ENCODE results near the gene OXSM.

The OXSM gene

GRCh38 chr3:25782938-25783660, 6.8 kb upstream of the OXSM start, which contains the start of gene NGLY1:
Gene NGLY1, minus strand, starts transcription at chr3:25783443. Its CDS starts 53 bp downstream, at chr3:25783390.
- TF ChIP-seq CTCF (conservative IDR thresholded peaks at IDR 0.05; ENCODE audit: low read depth, low read length) = no peak
- peak within 1 kb of the TSS; percentile 84 for H3K4me3 ChIP-seq (ENCODE audit: low read length)
- DNase-seq (ENCODE audit: low read depth) = no peak

- no peak for DNase-seq (ENCODE audit: low read depth)
- H3K4me3 ChIP-seq (ENCODE audit: low read length) = peak overlapping the region; percentile 71
- TF ChIP-seq CTCF (conservative IDR thresholded peaks at IDR 0.05; ENCODE audit: low read depth, low read length) = no peak
These were observed 6.0 kb upstream of the OXSM start for GRCh38 chr3:25783661-25784512.

GRCh38 chr3:25784971-25785370, 4.9 kb upstream of the OXSM start:
- no peak for TF ChIP-seq CTCF (conservative IDR thresholded peaks at IDR 0.05; ENCODE audit: low read depth, low read length)
- no peak overlapping the region for H3K4me3 ChIP-seq (ENCODE audit: low read length)
- no peak for DNase-seq (ENCODE audit: low read depth)

GRCh38 chr3:25785826-25786225, 4.1 kb upstream of the OXSM start:
- no peak for DNase-seq (ENCODE audit: low read depth)
- H3K4me3 ChIP-seq (ENCODE audit: low read length) = no peak overlapping the region
- no peak for TF ChIP-seq CTCF (conservative IDR thresholded peaks at IDR 0.05; ENCODE audit: low read depth, low read length)

GRCh38 chr3:25787689-25788088, 2.2 kb upstream of the OXSM start:
- no peak overlapping the region for H3K4me3 ChIP-seq (ENCODE audit: low read length)
- DNase-seq (ENCODE audit: low read depth) = no peak
- no peak for TF ChIP-seq CTCF (conservative IDR thresholded peaks at IDR 0.05; ENCODE audit: low read depth, low read length)

- peak overlapping the region; percentile 65 for H3K4me3 ChIP-seq (ENCODE audit: low read length)
- no peak for DNase-seq (ENCODE audit: low read depth)
- TF ChIP-seq CTCF (conservative IDR thresholded peaks at IDR 0.05; ENCODE audit: low read depth, low read length) = no peak
These were observed 688 bp upstream of the OXSM start for GRCh38 chr3:25789209-25789595.

Measured in retinal pigment epithelial cell (primary cell).